ENCODE measurements around the gene ZNF333. TPM values are rescaled to one million over a fixed set of nuclear protein-coding genes. Genes with fewer than 3 reads are reported as not detected.

ZNF333 gene
- polyA plus RNA-seq, 1 experiment, result 11.8 TPM

DNA sequence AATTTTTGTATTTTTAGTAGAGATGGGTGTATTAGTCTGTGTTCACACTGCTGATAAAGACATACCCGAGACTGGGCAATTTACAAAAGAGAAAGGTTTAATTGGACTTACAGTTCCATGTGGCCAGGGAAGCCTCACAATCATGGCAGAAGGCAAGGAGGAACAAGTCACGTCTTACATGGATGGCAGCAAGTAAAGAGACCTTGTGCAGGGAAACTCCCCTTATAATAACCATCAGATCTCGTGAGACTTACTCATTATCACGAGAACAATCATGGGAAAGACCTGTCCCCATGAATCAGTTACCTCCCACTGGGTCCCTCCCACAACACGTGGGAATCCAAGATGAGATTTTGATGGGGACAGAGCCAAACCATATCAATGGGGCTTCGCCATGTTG lies 14.6 kb downstream of the ZNF333 start:
- peaks cover under 1% of the 10 kb centered on the region for H3K9me3 ChIP-seq (ENCODE audit: control insufficient read depth, insufficient read depth, low read length)
- H3K27me3 ChIP-seq (ENCODE audit: control insufficient read depth, insufficient read depth, low read length), result no peaks in the 10 kb centered on the region
- TF ChIP-seq, protein P1, sequence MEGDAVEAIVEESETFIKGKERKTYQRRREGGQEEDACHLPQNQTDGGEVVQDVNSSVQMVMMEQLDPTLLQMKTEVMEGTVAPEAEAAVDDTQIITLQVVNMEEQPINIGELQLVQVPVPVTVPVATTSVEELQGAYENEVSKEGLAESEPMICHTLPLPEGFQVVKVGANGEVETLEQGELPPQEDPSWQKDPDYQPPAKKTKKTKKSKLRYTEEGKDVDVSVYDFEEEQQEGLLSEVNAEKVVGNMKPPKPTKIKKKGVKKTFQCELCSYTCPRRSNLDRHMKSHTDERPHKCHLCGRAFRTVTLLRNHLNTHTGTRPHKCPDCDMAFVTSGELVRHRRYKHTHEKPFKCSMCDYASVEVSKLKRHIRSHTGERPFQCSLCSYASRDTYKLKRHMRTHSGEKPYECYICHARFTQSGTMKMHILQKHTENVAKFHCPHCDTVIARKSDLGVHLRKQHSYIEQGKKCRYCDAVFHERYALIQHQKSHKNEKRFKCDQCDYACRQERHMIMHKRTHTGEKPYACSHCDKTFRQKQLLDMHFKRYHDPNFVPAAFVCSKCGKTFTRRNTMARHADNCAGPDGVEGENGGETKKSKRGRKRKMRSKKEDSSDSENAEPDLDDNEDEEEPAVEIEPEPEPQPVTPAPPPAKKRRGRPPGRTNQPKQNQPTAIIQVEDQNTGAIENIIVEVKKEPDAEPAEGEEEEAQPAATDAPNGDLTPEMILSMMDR (IDR thresholded peaks at IDR 0.05; ENCODE audit: low read depth, low read length), result no peak
- no peak for DNase-seq (ENCODE audit: low read depth, low spot score)
- CTCF ChIA-PET, result no interaction called here
- POLR2A ChIA-PET, result no interaction called here
- no peak overlapping the region for H3K27ac ChIP-seq (ENCODE audit: low read depth, low read length)
- no peak overlapping the region for H3K4me3 ChIP-seq (ENCODE audit: low read depth, low read length)

DNA sequence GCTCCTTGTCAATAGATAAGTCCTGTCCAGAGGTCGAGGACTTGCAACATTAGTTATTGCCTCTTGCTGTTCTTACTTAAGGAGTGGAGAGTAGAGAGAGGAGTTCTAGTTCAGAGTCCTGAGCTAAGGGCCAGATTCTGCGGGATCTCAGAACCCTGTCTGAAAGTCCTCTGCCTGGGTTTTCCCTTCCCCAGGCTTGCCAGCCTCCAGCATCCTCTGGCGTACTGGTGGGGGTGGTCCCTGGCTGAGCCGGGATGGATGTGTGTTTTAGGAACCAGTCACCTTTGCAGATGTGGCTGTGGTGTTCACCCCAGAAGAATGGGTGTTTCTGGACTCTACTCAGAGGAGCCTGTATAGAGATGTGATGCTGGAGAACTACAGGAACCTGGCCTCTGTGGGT lies 26.0 kb downstream of the ZNF333 start:
- CTCF ChIA-PET, result no interaction called here
- H3K9me3 ChIP-seq (ENCODE audit: control insufficient read depth, insufficient read depth, low read length), result peaks cover 62% of the 10 kb centered on the region

DNA sequence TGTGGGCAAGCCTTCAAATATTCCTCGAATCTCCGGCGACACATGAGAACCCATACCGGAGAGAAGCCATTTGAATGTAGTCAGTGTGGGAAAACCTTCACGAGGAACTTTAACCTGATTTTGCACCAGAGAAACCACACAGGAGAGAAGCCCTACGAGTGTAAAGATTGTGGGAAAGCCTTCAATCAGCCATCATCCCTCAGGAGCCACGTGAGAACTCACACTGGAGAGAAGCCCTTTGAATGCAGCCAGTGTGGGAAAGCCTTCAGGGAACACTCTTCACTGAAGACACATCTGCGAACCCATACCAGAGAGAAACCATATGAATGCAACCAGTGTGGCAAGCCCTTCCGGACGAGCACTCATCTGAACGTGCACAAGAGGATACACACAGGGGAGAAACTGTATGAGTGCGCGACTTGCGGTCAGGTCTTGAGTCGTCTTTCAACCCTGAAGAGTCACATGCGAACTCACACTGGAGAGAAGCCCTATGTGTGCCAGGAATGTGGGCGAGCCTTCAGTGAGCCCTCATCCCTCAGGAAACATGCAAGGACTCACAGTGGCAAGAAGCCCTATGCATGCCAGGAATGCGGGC lies 28.8 kb downstream of the ZNF333 start:
- CTCF ChIA-PET, result no interaction called here
- Histone ChIP-seq H3K27ac (ENCODE audit: low read depth, low read length) (no peak overlapping the region), H3K9me3 (ENCODE audit: control insufficient read depth, insufficient read depth, low read length) (peaks cover 61% of the 10 kb centered on the region), H3K27me3 (ENCODE audit: control insufficient read depth, insufficient read depth, low read length) (no peaks in the 10 kb centered on the region), H3K4me3 (ENCODE audit: low read depth, low read length) (no peak overlapping the region)
- no peak for DNase-seq (ENCODE audit: low read depth, low spot score)
- POLR2A ChIA-PET, result no interaction called here
- TF ChIP-seq, protein P1 (IDR thresholded peaks at IDR 0.05; ENCODE audit: low read depth, low read length), result no peak

More for the DNA sequence above, 26.0 kb downstream of the ZNF333 start:
- Histone ChIP-seq H3K27me3 (ENCODE audit: control insufficient read depth, insufficient read depth, low read length) (no peaks in the 10 kb centered on the region), H3K27ac (ENCODE audit: low read depth, low read length) (no peak overlapping the region), H3K4me3 (ENCODE audit: low read depth, low read length) (no peak overlapping the region)
- DNase-seq (ENCODE audit: low read depth, low spot score), result no peak
- POLR2A ChIA-PET, result interaction anchor here (0.6 kb wide), 1 partner anchor 1083 kb away, joined by 3 read pairs; no protein-coding TSS in a partner anchor
- TF ChIP-seq, protein P1 (IDR thresholded peaks at IDR 0.05; ENCODE audit: low read depth, low read length), result no peak

DNA sequence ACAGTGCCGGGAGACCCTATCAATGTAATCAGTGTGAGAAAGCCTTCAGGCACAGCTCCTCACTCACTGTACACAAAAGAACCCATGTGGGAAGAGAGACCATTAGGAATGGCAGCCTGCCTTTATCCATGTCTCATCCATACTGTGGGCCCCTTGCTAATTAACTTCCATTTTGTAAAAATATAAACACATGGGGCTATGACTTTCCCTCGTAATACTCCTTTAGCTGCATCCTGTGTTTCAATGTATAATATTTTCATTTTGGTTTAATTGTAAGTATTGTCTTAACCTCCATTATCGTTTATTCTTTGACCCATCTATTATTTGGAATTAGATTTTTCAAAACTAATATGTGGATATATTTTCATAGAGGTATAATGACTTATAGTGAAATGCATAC lies 29.3 kb downstream of the ZNF333 start:
- H3K9me3 ChIP-seq (ENCODE audit: control insufficient read depth, insufficient read depth, low read length), result peaks cover 62% of the 10 kb centered on the region
- POLR2A ChIA-PET, result no interaction called here
- H3K27ac ChIP-seq (ENCODE audit: low read depth, low read length), result no peak overlapping the region
- no peak overlapping the region for H3K4me3 ChIP-seq (ENCODE audit: low read depth, low read length)
- TF ChIP-seq, protein P1 (IDR thresholded peaks at IDR 0.05; ENCODE audit: low read depth, low read length), result no peak
- no peak for DNase-seq (ENCODE audit: low read depth, low spot score)
- H3K27me3 ChIP-seq (ENCODE audit: control insufficient read depth, insufficient read depth, low read length), result no peaks in the 10 kb centered on the region
- CTCF ChIA-PET, result no interaction called here

DNA sequence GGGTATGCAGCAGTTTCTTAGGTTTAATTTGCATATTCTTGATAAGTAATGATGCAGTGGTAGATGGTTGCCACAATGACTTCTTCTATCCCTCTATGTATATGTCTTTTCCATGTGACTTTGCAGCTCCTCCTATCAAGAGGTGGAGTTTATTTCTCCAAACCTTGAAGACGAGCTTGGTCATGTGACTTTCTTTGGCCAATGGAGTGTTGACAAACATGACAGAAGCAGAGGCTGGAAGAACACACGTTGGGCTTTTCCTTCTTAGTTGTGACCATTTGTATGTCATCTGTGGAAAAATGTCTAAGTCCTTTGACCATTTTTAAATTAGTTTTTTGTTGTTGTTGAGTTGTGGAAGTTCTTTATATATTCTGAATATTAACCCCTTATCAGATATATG lies 32.3 kb downstream of the ZNF333 start:
- TF ChIP-seq, protein P1 (IDR thresholded peaks at IDR 0.05; ENCODE audit: low read depth, low read length), result no peak
- ChIA-PET POLR2A (no interaction called here), CTCF (no interaction called here)
- Histone ChIP-seq H3K27me3 (ENCODE audit: control insufficient read depth, insufficient read depth, low read length) (no peaks in the 10 kb centered on the region), H3K9me3 (ENCODE audit: control insufficient read depth, insufficient read depth, low read length) (peaks cover 42% of the 10 kb centered on the region), H3K27ac (ENCODE audit: low read depth, low read length) (no peak overlapping the region), H3K4me3 (ENCODE audit: low read depth, low read length) (no peak overlapping the region)
- DNase-seq (ENCODE audit: low read depth, low spot score), result no peak
